Neuronal stem cell (in vitro differentiated cells): ENCODE results near the gene KDM5B. TPM values are rescaled to one million over a fixed set of nuclear protein-coding genes. Genes with fewer than 3 reads are reported as not detected.

Source experiments
- DNase-seq: peaks from one replicate; pipeline ENCODE4 v3.0.0-alpha.2; 2013; ENCODE audit warnings: low spot score
- H2AFZ ChIP-seq: one replicate; pipeline ENCODE4 v1.6.1; 2013; ENCODE audit warnings: mild to moderate bottlenecking, low read length, inconsistent platforms
- H2AK5ac ChIP-seq: 2 replicates; pipeline ENCODE4 v1.6.1; 2013; ENCODE audit warnings: low read depth, mild to moderate bottlenecking, inconsistent platforms, low read length, moderate library complexity, mixed read lengths
- H2BK120ac ChIP-seq: 2 replicates; pipeline ENCODE4 v1.6.1; 2013; ENCODE audit warnings: low read depth, mild to moderate bottlenecking, inconsistent platforms, low read length, moderate library complexity, mixed read lengths
- H2BK12ac ChIP-seq: one replicate; pipeline ENCODE4 v1.6.1; 2013; ENCODE audit warnings: low read length, inconsistent platforms
- H2BK15ac ChIP-seq: 2 replicates; pipeline ENCODE4 v1.6.1; 2013; ENCODE audit warnings: mild to moderate bottlenecking, low read length, inconsistent platforms, mixed read lengths
- H2BK5ac ChIP-seq: one replicate; pipeline ENCODE4 v1.6.1; 2013; ENCODE audit warnings: inconsistent platforms, mild to moderate bottlenecking, low read length, moderate library complexity
- H3K14ac ChIP-seq: one replicate; pipeline ENCODE4 v1.6.1; 2013; ENCODE audit warnings: low read length, inconsistent platforms
- H3K18ac ChIP-seq: 2 replicates; pipeline ENCODE4 v1.6.1; 2013; ENCODE audit warnings: low read length, inconsistent platforms
- H3K23ac ChIP-seq: 2 replicates; pipeline ENCODE4 v1.6.1; 2013; ENCODE audit warnings: low read depth, mild to moderate bottlenecking, mixed read lengths, low read length, inconsistent platforms; ENCODE audit not compliant: poor library complexity
- H3K27ac ChIP-seq: replicated peaks from 3 replicates; pipeline ENCODE4 v1.5.1; 2013; ENCODE audit warnings: low read length, inconsistent platforms
- H3K27me3 ChIP-seq, 3 experiments: 2 replicates each; pipeline ENCODE4 v1.6.1; 2013; ENCODE audit warnings: low read length in 3 of 3, mild to moderate bottlenecking in 2 of 3, inconsistent platforms in 1 of 3, low read depth in 1 of 3, mixed read lengths in 1 of 3, moderate library complexity in 1 of 3; ENCODE audit not compliant: control insufficient read depth in 3 of 3, insufficient read depth in 3 of 3
- H3K36me3 ChIP-seq, 2 donors: replicated peaks in 1 of 2; 2 replicates each; pipeline ENCODE4 v1.6.1; 2013; ENCODE audit warnings: low read length in 2 of 2; ENCODE audit not compliant: control insufficient read depth in 2 of 2, insufficient read depth in 2 of 2
- H3K4ac ChIP-seq: 2 replicates; pipeline ENCODE4 v1.6.1; 2013; ENCODE audit warnings: inconsistent platforms, mild to moderate bottlenecking, low read length, moderate library complexity
- H3K4me1 ChIP-seq, 2 donors: 1 replicate in 1 of 2; 2 replicates in 1 of 2; pipeline ENCODE4 v1.6.1; 2013; ENCODE audit warnings: low read length in 2 of 2, low read depth in 1 of 2; ENCODE audit not compliant: control insufficient read depth in 2 of 2, insufficient read depth in 1 of 2
- H3K4me2 ChIP-seq: one replicate; pipeline ENCODE4 v1.6.1; 2013; ENCODE audit warnings: mild to moderate bottlenecking, low read length, inconsistent platforms; ENCODE audit not compliant: insufficient read depth, poor library complexity, severe bottlenecking
- H3K4me3 ChIP-seq, 2 donors: 2 replicates each; pipeline ENCODE4 v1.5.1; 2013; ENCODE audit warnings: low read length in 2 of 2, mild to moderate bottlenecking in 2 of 2, inconsistent platforms in 1 of 2, moderate library complexity in 1 of 2
- H3K79me1 ChIP-seq: one replicate; pipeline ENCODE4 v1.6.1; 2013; ENCODE audit warnings: low read depth, mild to moderate bottlenecking, inconsistent platforms, low read length, moderate library complexity
- H3K9ac ChIP-seq: one replicate; pipeline ENCODE4 v1.6.1; 2013; ENCODE audit warnings: mild to moderate bottlenecking, low read depth, low read length, inconsistent platforms; ENCODE audit not compliant: poor library complexity
- H3K9me3 ChIP-seq, 2 donors: replicated peaks in 1 of 2; 2 replicates each; pipeline versions ENCODE3 to v1.6.1; 2013; ENCODE audit warnings: low read length in 2 of 2, mild to moderate bottlenecking in 2 of 2, inconsistent platforms in 1 of 2, low read depth in 1 of 2, mixed read lengths in 1 of 2, moderate library complexity in 1 of 2; ENCODE audit not compliant: control insufficient read depth in 2 of 2, insufficient read depth in 1 of 2
- H4K8ac ChIP-seq: one replicate; pipeline ENCODE4 v1.6.1; 2013; ENCODE audit warnings: low read depth, mild to moderate bottlenecking, inconsistent platforms, low read length, moderate library complexity
- H4K91ac ChIP-seq: one replicate; pipeline ENCODE4 v1.6.1; 2013; ENCODE audit warnings: low read length, low read depth, mild to moderate bottlenecking, inconsistent platforms; ENCODE audit not compliant: poor library complexity
- WGBS, 2 donors: extraction: QIAGEN DNeasy Blood & Tissue Kit; methylation state at CpG; one replicate each; pipeline ENCODE4 v1.1.7; 2013; ENCODE audit warnings: missing lambda C conversion rate in 2 of 2, mixed read lengths in 1 of 2; ENCODE audit not compliant: insufficient read length in 2 of 2, insufficient replicate concordance in 1 of 2; ENCODE audit errors: extremely low coverage in 2 of 2; 5-methylcytosine and 5-hydroxymethylcytosine counted together
- polyA plus RNA-seq, 2 experiments: library from polyadenylated mRNA; stranded (reverse); fragments of 200-250 nt; gene quantifications; one replicate each; pipeline ENCODE4 v1.2.3, GENCODE V29; 2013

The KDM5B gene
- 59.9 TPM for polyA plus RNA-seq (2013, experiment 1 of 2)
- 60.7 TPM for polyA plus RNA-seq (2013, experiment 2 of 2)

DNA sequence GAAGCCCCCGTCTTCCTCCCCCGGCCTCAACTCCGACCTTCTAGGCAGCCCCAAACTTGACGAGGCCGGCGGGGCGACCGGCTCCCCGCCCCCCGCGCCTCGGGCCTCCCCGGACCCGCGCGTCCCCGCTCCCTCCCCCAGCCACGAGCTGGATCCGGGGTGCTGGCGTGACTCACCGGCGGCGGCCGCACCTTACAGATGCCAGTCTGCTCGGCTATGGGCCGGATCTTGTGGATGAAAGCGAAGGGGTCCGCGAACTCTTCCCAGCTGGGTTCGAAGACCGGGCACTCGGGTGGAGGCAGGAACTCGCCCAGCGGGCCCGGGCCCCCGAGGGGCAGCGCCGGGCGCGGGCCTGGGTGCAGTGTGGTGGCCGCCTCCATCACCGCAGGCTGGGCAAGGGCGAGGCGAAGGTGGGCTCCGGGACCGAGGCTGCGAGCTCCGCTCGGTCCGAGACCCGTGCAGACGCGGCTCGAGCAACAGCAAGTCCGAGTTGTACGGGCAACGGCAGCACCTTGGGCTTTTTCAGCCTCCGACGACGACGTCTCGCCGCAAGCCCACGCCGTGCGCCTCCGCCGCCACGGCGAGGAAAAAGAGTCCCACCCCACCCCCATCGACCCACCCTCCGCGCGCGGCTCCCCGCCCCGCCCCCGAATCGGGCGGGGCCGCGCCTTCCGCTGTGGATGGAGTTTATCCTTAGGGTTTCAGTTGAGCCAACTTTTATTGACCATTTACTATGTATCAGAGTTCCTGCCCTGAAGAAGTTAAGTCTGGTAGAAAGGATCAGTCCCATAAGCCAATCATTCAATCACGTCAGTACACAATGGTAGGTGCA lies at the start of gene KDM5B:
TSS of gene KDM5B (minus strand) at position 496 of the 832 bp plus-strand sequence. CDS start at position 380, 116 bp downstream.
- Histone ChIP-seq H3K23ac (peak within 1 kb of the TSS; percentile 100), H3K27me3 (peaks cover 0 to 8% (median 0%) of the 10 kb centered on the region in 3 experiments), H3K4ac (peak within 1 kb of the TSS; percentile 67), H3K79me1 (no peaks in the 10 kb centered on the region), H2BK12ac (no peak within 1 kb of the TSS), H3K14ac (peak within 1 kb of the TSS; percentile 92), H3K36me3 (no peaks in the 10 kb centered on the region), H2BK120ac (peak within 1 kb of the TSS; percentile 74), H3K4me3 (peak within 1 kb of the TSS; percentile 73 to 97), H2BK5ac (peak within 1 kb of the TSS; percentile 87), H2AK5ac (peak within 1 kb of the TSS; percentile 27), H4K91ac (peak within 1 kb of the TSS; percentile 86), H3K9me3 (no peaks in the 10 kb centered on the region), H3K27ac (no peak within 1 kb of the TSS), H2AFZ (peak within 1 kb of the TSS; percentile 71), H3K18ac (peak within 1 kb of the TSS; percentile 99), H4K8ac (no peak within 1 kb of the TSS), H3K4me1 (peaks cover 5 to 22% of the 10 kb centered on the region in 2 donors), H3K9ac (peak within 1 kb of the TSS; percentile 98), H2BK15ac (peak within 1 kb of the TSS; percentile 76), H3K4me2 (peak within 1 kb of the TSS; percentile 48)
- WGBS, 2 donors = no CpG with 5 or more reads among the region's 84 CpGs
- DNase-seq = peak; percentile 73

DNA sequence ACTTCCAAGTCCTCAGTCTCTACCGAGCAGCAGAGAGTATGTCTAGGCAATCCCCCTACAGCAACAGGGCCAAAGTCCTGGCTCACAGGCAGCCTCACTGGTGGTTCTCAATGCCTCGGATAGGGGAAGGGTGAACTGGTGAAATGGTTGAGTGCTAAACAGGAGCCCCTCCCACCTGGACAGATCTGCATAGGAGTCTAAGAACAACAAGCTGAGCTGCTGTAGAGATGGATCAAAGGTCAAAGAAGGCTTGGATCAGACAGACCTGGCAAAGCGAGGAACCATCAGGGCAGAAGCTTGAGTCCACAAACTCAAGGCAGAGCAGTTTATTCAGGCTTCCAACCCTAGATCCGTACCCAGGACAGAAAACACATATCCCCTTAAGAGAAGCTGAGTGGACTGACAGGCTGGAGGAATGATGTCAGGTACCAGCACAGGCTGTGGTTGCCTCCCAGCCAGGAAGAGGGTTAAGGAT lies 49.0 kb upstream of the KDM5B start:
- Histone ChIP-seq H2AK5ac (no peak overlapping the region), H3K36me3 (peaks cover 41 to 52% of the 10 kb centered on the region in 2 donors), H3K9me3 (no peaks in the 10 kb centered on the region), H3K79me1 (peaks cover 11% of the 10 kb centered on the region), H2BK5ac (no peak overlapping the region), H3K14ac (no peak overlapping the region), H3K4me2 (no peak overlapping the region), H3K4me1 (peaks cover 0 to 5% of the 10 kb centered on the region in 2 donors), H4K8ac (no peak overlapping the region), H2BK12ac (no peak overlapping the region), H3K4me3 (no peak overlapping the region), H2BK15ac (no peak overlapping the region), H3K27ac (no peak overlapping the region), H3K27me3 (no peaks in the 10 kb centered on the region), H3K23ac (no peak overlapping the region), H2AFZ (no peak overlapping the region), H3K4ac (no peak overlapping the region), H2BK120ac (no peak overlapping the region), H3K9ac (no peak overlapping the region), H4K91ac (no peak overlapping the region), H3K18ac (no peak overlapping the region)
- WGBS, 2 donors = no CpG with 5 or more reads among the region's 4 CpGs
- DNase-seq = no peak

DNA sequence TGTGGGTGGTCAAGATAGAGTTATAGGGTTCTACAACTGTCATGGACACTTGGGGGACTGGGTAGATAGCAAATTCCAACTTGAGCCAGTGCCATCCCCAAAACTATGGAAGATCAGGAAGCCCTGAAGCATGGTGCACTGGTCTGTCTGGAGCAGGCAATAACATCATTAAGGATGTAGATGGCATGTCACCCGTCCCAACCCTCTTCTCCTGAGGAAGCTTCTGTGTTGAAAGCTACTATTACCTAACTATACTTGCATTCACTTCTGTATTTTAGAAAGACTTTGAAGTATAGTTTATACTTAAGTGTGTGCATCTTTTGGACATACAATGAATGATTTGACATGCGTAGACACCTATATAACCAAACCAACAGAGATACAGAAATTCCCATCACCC lies 47.8 kb upstream of the KDM5B start:
- WGBS, 2 donors = no CpG with 5 or more reads among the region's 2 CpGs
- H3K18ac ChIP-seq = no peak overlapping the region
- no peak overlapping the region for H2BK12ac ChIP-seq
- no peak overlapping the region for H4K91ac ChIP-seq
- no peak overlapping the region for H2AK5ac ChIP-seq
- no peak overlapping the region for H3K4me3 ChIP-seq
- H3K27me3 ChIP-seq = no peaks in the 10 kb centered on the region
- no peaks in the 10 kb centered on the region for H3K9me3 ChIP-seq
- no peak overlapping the region for H3K23ac ChIP-seq
- no peak overlapping the region for H3K14ac ChIP-seq
- no peak overlapping the region for H2BK15ac ChIP-seq
- no peak overlapping the region for H3K4me2 ChIP-seq
- H2BK120ac ChIP-seq = no peak overlapping the region
- H2BK5ac ChIP-seq = no peak overlapping the region
- H3K9ac ChIP-seq = no peak overlapping the region
- H2AFZ ChIP-seq = no peak overlapping the region
- no peak overlapping the region for H4K8ac ChIP-seq
- no peak for DNase-seq
- H3K27ac ChIP-seq = no peak overlapping the region
- H3K36me3 ChIP-seq = peaks cover 46 to 57% of the 10 kb centered on the region in 2 donors
- H3K4me1 ChIP-seq = peaks cover 0 to 5% of the 10 kb centered on the region in 2 donors
- peaks cover 13% of the 10 kb centered on the region for H3K79me1 ChIP-seq
- no peak overlapping the region for H3K4ac ChIP-seq

DNA sequence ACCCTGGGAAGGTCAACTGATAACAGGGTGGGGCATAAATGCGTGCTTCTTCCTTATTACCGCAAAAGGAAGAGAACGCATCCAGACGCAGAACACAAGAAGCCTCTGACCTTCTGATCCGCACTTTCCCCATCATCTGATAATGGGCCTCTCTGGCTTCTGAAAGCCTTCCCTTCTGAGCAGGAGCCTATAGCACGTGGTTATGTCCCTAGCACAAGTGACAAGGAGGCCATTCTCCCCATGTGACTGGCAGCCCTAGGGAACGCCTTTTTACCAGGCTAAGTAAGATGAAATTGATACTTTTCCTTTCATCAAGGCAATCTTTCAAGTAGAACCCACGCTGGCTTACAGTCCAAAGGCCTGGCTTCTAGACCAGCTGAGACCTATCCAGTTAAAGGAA lies 46.6 kb upstream of the KDM5B start:
- H2BK12ac ChIP-seq = no peak overlapping the region
- no CpG with 5 or more reads among the region's 8 CpGs for WGBS, 2 donors
- H3K4me3 ChIP-seq = no peak overlapping the region
- H3K36me3 ChIP-seq = peaks cover 50 to 62% of the 10 kb centered on the region in 2 donors
- no peak overlapping the region for H2BK15ac ChIP-seq
- H4K91ac ChIP-seq = no peak overlapping the region
- no peak overlapping the region for H4K8ac ChIP-seq
- no peak overlapping the region for H2BK5ac ChIP-seq
- H3K9ac ChIP-seq = no peak overlapping the region
- H2BK120ac ChIP-seq = no peak overlapping the region
- no peak overlapping the region for H3K27ac ChIP-seq
- H3K4me2 ChIP-seq = no peak overlapping the region
- no peak overlapping the region for H3K18ac ChIP-seq
- H2AK5ac ChIP-seq = no peak overlapping the region
- H3K14ac ChIP-seq = no peak overlapping the region
- no peak overlapping the region for H2AFZ ChIP-seq
- no peak for DNase-seq
- H3K23ac ChIP-seq = no peak overlapping the region
- H3K4me1 ChIP-seq = peaks cover 0 to 2% of the 10 kb centered on the region in 2 donors
- no peak overlapping the region for H3K4ac ChIP-seq
- H3K9me3 ChIP-seq = no peaks in the 10 kb centered on the region
- H3K27me3 ChIP-seq = no peaks in the 10 kb centered on the region
- H3K79me1 ChIP-seq = peaks cover 11% of the 10 kb centered on the region
